NCI-H748 treated with DMSO at 0.1 percent for 48 hours (cell line): Measurements from ENCODE around the gene EMX1.

ENCODE experiments used
- DNase-seq: peaks from one replicate; lab custom pipeline; 2025; lab: John Stamatoyannopoulos, UW

EMX1 gene

DNA sequence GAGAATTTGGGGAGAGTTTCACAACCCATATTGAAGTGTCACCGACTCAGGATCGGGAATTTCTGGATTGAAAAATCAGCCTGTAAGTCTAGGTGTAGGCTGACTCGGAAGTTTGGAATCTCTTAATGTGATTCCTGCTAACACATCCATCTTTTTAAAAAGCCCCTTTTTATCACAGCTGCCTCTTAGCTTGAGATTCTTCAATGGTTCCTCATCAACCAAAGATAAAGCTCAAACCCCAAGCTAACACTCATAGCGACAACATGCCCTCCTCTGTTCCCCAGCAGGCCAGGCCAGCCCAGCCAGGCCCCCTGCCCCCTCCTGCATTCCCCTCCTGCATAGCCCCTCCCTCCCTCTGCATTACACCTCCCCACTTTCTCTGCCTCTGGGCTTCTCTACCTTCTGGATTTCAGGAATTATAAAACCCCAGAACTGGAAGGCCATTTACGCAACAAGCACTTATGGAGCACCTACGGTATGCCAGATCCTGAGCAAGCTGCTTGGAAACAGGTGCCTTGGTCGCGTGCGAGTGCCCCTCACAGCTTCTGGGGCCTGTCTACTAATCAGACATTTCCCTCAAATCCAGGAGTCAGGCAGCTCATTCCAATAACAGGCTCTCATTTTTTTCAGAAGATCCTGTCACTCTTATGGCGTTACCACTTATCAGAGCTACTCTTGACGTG is 63.4 kb downstream of the EMX1 start:
- no peak for DNase-seq

DNA sequence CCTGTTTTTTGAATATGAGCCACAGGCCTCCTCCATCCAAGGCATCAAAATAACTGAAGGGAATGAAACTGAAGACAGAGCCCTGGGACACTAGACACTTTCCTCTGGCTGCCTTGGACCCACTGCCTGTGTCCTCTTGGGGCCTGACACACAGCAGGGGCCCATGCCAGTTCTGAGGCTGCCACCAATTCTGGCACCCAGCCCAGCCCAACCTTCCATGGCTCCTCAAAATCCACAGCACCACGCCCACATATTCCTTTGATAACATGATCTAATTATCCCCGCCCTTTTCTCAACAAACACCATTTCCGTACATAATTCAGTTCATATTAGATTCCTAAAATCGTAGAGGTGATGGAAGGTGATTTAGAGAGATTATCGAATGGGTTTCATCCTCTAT is 64.2 kb downstream of the EMX1 start:
- peak; percentile 1 for DNase-seq

DNA sequence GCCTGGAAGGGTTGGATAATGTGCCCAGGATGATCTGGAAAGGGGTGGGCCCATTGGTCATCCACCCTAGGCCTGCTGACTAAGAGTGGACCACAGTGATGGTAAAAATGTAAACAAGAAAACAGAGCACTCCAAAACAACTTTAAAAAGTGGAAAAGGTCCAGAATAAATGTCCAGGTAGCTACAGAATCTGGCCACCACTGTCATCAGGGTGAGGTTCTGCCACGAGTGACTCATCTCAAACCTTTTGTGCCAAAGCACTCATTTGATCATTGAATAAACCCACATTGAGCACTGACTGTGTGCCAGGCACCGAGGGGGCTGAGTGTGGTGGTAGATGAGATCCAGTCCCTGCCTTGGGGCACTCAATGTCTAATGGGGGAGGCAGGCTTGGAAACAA is 64.9 kb downstream of the EMX1 start:
- no peak for DNase-seq

DNA sequence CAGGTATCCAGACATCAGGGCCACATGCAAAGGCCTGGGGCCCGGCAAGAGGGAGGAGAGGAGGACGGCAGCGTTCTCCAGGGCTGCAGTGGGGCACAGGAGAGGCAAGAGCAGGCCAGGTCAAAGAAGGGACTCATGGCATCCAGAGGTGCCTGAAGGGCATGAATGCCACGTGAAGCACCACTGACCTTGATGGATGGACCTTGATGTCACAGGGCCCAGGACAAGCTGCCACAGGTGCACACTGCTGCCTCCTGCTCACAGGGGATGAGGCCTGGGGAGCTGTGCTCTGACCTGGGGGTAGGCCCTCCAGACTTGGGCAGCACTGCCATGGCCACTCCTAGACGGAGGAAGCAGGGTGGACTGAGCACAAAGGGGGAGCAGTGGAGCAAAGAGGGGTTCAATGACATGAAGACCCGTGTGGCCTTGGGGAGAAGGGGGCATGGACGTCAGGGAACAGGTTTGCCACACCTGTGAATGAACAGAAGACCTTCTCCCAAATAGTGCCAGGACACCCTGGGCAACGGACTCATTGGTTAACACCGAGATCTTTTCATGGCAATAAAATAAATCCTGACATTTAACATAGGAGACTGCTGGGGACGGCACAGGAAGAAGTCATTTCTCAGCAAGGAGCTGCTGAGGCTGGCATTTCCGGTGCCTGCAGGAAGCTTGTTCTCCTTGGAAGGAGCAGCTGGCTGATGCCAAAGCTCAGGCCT is 65.6 kb downstream of the EMX1 start:
- DNase-seq = no peak

DNA sequence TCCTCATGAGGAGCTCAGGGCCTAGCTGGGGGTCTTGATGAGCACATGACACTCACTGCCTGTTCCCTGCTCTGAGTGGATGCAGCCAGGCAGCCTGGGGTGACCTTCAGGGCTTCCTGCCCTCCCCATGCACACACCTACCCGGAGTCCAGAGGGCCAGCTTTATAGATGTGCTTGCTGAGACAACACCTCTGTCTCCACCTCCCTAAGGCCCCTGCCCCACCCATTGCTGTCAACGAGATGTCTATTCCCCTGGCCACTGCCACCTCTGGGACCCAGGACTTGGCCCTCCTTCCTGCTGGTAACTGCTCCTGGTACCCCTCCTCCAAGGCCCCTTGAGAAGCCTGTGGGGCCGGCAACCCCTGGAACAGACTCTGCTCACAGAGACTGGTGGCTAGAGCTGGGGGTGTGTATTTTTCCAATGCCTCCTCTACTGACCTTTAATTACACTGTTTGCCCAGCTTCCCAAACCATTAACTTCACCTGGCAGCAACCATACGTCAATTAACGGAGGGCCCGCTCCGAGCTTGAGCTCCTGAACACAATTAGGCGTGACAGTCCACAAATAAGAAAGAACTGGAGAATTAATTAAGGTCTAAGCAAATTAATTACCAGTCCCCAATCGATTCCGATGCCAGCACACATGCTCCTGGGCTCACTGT is 66.3 kb downstream of the EMX1 start:
- DNase-seq = peak; percentile 50

DNA sequence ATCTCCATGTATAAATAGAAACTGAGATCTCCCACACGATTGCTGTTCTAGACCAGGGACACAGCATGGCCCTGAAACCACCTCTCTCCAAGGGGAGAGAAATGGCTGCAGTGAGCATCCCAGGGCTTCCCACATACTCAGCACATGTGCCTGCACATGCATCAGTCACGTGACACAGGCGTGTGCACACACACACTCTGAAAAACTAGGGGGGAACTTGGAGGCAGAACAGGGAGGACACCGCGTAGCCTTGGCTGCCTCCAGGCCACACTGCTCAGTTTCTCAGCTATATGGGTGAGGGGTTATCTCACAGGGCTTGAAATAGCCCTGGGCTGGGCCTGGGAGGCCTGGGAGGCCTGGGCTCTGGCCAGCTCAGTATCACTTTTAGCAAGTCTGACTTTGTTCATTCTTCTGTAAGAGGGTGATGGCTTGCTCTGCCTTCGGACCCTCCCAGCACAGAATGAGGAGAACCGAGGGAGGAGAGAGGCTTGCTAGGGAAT is 66.9 kb downstream of the EMX1 start:
- DNase-seq = no peak
